SK-N-DZ (cell line): ENCODE measurements around the gene TRAPPC10.

Experiments
- DNase-seq: peaks from one replicate; pipeline ENCODE4 v3.0.0-alpha.2; 2015; ENCODE audit warnings: low spot score

The TRAPPC10 gene

DNA sequence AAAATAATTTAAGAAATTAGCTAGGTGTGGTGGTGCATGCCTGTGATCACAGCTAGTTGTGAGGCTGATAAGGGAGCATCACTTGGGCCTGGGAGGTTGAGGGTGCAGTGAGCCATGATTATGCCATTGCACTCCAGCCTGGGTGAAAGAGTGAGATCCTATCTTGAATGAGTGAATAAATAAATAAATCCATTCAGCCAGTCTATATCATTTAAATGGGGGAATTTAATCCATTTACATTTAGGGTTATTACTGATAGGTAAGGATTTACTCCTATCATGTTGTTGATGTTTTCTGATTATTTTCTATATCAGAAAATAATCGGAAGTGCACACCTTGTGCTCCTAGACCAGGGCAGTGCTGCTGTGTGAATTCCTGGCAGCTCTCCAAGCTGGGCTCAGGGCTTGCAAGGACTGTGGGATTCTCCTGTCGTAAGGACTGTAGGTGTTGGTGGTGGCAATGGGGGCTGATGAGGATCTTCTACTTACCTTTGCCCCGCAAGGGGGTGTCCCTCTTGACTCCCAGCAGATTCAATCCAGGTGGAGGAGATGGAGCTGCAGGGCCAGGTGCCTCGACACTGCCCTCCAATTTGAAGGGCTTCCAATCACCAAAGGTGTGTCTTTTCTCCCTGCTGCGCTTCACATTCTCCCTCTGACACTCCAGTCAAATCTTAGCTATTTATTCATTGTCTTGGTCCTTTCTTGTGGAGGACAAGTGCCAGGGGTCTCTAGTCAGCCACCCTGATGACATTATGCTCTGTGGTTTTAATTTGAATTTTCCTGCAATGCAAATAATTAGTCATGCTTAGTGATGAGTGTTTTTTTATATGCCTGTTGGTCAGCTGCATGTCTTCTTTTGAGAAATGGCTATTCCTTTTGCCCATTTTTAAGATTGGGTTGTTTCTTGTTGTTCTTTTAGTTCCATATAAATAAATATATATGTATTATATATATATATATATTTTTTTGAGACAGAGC is 14.1 kb upstream of the TRAPPC10 start:
- no peak for DNase-seq

DNA sequence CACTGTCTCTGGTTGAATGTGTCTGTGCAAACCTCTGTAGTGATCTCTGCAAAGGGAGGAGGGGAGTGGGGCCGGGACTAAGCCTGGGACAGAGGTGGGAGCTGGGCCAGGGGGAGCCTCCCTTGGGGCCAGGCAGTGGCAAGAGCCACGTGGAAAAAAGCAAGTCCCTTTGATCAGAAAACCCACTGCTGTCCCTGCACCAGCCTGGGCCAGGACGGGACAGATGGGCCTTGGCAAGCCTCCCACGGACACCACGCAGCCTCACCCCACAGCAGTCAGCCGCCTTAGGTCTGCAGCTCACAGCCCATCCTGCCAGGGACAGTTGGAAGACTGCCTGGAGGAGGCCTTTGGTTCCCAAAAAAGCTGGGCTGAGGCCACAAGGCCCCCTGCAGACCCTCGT is 11.7 kb upstream of the TRAPPC10 start:
- DNase-seq, result no peak

GRCh38 chr21:44002511-44002910 is 9.6 kb upstream of the TRAPPC10 start:
- no peak for DNase-seq

DNA sequence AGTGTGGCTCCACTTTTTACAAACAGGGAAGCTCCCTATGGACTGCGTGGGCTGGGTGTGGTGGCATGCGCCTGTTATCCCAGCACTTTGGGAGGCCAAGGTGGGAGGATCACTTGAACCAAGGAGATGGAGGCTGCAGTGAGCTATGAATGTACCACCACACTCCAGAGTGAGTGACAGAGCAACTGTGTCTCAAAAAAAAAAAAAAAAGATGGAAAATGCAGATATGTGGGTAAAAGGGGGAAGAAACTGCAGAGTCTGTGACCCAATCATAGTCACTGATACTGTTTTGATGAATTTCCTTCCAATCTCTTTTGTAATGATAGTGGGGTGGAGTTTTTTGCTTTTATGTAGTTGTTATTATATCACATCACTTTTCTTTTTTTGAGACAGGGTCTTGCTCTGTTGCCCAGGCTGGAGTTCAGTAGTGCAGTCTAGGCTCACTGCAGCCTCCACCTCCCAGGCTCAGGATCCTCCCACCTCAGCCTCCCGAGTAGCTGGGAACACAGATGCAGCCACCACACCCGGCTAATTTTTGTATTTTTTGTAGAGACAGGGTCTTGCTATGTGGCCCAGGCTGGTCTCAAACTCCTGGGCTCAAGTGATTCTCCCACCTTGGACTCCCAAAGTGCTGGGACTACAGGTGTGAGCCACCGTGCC is 8.7 kb upstream of the TRAPPC10 start:
- DNase-seq, result no peak

DNA sequence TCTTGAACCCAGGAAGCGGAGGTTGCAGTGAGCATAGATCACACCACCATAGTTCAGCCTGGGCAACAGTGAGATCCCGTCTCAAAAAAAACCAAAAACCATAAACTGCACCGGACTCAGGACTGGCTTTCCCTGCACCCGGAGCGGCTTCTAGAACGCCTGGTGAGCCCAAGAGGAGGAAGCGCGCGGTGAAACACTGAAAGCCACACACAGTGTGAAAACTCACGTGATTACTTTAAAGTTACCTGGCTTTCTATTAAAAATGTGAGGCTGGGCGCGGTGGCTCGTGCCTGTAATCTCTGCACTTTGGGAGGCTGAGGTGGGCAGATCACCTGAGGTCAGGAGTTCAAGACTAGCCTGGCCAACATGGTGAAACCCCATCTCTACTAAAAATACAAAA is 7.0 kb upstream of the TRAPPC10 start:
- DNase-seq, result no peak

DNA sequence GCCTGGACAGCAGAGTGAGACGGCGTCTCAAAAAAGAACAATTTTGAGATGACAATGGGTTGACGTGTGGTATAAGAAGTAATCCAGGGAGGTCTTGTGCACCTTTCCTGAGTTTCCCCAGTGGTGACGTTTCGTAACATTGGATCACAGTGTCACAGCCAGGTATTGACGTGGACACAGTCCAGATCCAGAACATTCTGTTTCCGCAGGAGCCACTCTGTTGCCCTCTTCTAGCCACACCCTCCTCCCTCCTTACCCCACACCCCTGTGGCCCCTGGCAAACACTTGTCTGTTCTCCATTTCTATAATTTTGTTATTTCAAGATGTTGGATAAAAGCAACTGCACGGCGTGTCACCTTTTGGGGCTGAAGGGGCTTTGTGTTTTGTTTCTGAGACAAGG is 6.5 kb upstream of the TRAPPC10 start:
- DNase-seq, result no peak

DNA sequence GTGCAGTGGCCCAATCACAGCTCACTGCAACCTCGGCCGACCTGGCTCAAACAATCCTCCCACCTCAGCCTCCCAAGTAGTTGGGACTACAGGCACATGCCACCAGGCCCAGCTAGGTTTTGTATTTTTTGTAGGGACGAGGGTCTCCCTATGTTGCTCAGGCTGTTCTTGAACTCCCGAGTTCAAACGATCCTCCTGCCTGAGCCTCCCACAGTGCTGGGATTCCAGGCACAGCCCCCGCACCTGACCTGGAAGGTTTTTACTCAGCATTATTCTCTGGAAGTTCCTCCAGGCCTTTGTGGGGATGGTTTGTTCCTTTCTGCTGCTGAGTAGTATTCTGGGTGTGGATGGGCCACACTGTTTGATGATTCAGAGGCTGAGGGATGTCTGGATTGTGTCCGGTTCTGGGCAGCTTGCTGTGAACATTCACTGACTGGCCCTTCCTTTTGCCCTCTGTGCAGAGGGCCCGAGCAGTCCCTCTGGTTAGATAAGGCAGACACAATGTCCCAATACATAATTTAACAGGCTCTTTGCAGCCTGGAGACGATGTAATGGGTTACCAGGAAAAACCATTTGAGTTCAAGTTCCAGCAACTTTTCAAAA is 6.0 kb upstream of the TRAPPC10 start:
- DNase-seq, result no peak

DNA sequence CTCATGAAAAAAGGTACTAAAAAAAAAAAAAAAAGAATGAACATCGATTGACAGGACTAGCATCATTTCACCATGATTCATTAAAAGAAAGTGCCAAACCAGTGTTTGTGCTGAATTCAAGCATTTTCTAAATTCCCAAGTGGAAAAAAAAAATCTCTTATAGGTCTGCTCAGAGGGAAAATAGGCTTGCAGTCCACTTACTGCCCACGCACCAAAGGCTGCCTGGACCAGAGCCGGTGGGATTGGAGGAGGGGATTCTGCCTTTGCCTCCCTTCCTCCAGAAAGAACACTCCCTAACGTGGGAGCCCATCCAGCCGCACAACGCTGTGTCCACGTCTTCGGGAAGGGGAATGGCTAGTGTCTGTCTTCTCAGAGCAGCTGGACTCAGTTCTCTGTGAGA is 5.5 kb upstream of the TRAPPC10 start:
- no peak for DNase-seq

- no peak for DNase-seq
Observed at GRCh38 chr21:44010429-44010828, 1.7 kb upstream of the TRAPPC10 start.

GRCh38 chr21:44011123-44011522 is 986 bp upstream of the TRAPPC10 start:
- DNase-seq, result no peak

- peak; percentile 28 for DNase-seq
Observed at GRCh38 chr21:44012474-44013379, 618 bp downstream of the TRAPPC10 start.

DNA sequence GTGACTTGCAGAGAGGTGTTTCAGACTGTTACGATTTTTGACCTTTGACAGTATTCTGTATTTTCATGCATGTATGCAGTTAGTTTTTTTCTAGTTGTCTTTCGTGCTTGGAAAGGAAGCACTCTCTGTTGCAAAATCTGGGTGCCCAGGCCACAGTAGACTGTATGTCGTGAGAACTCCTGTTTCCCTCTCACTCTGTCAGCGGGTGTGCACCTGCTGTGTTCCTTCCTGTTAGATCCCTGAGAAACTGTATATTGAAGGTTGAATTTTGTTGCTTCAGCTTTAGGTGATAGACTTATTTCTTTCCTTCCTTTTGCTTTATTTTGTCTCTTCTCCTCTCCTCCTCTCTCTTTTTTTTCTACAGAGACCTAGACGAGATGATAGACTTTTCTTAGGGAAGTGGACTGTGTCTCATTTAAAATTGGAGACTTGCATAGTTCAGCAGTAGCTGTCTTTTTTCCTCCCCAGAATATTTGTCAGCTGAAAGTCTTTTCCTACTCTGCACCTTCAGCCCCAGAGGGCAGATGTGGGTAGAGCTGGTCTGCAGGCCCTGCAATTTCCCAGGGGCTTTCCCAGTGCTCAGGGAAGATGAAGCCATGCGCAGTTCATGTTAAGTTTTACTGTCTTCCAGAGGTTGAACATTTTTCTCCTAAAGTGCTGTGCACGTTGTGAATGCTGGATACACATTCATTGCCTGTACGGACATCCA is 1.4 kb downstream of the TRAPPC10 start:
- no peak for DNase-seq

- DNase-seq, result no peak
Observed at GRCh38 chr21:44017601-44018000, 5.5 kb downstream of the TRAPPC10 start.

DNA sequence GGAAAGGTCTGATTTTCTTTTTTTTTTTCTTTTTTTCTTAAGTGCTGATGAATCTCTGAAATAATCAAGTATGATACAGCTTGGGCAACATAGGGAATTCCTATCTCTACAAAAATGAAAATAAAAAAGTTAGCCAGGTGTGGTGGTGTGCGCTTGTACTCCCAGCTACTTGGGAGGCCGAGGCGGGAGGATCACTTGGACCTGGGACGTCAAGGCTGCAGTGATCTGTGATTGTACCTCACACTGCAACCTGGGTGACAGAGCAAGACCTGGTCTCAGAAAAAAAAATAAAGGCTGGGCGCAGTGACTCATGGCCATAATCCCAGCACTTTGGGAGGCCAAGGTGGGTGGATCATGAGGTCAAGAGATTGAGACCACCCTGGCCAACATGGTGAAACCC is 6.0 kb downstream of the TRAPPC10 start:
- DNase-seq, result no peak

GRCh38 chr21:44018813-44019567 is 6.9 kb downstream of the TRAPPC10 start:
- no peak for DNase-seq

- DNase-seq, result peak; percentile 77
Observed at GRCh38 chr21:44019568-44019958, 7.5 kb downstream of the TRAPPC10 start.

DNA sequence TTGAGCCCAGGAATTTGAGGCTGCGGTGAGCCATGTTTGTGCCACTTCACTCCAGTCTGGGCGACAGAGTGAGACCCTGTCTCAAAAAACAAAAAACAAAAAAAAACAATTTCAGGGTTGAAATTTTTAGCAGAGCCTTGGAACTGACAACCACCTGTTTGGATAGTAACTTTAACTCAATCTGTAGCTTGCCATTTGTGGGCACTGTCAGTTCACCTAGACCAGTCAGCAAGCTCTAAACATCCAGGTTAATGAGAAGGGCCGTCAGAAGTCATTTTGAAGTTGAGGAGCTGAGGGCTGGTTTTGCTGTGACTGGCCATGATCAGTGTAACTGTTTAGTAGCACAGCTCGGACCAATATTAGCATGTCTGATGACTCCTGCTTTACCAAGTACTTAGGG is 8.4 kb downstream of the TRAPPC10 start:
- peak; percentile 20 for DNase-seq

GRCh38 chr21:44021064-44021463 is 9.0 kb downstream of the TRAPPC10 start:
- peak; percentile 35 for DNase-seq

DNA sequence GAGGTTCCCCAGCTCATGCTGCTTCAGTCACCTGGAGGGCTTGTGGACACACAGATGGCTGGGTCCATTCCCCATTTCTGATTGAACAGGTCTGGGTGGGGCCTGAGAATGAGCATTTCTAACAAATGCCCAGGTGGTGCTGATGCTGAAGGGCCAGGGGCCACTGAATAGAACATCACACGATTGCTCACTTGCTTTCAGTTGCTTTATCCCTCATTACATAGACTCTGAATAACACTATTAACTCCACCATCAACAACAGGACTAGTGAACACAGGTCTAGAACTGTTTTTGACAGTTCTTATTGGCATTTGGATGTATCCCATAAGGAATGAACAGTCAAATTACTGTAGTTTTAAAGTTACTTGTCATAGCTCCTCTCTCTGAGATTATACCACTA is 12.1 kb downstream of the TRAPPC10 start:
- DNase-seq, result no peak

DNA sequence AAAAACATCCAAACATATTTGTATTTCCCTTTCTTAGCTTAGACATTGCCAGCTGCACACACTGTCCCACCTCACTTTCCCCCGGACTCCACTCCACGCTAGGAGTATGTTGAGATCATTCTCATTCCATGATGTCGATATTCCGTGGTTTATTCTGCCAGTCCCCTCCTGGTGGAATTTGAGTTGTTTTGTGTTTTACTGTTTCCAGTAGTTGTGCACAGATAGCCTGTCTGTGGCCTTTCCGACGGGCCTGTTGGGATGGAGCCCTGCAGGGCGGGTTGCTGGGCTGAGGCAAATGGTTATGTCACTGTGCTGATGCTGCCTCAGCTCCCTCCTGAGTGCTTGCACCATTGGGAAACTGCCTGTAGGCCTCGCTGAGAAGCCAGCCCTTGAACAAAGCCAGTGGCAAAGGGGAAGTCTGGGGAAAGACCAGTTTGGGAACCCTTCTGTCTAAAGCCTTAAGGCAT is 12.8 kb downstream of the TRAPPC10 start:
- DNase-seq, result no peak
